Myometrial cell (primary cell): Measurements from ENCODE around the gene IL23A. TPM values are rescaled to one million over a fixed set of nuclear protein-coding genes. Genes with fewer than 3 reads are reported as not detected.

Experiments
- total RNA-seq: library from RNA; depleted of rRNA; stranded (reverse); fragments of >200 nt; gene quantifications from 2 replicates; pipeline ENCODE4 v1.2.3, GENCODE V29; 2015

Gene IL23A
- not detected in 2 replicates for total RNA-seq

GRCh38 chr12:56338308-56339157 is at the start of gene IL23A:
TSS of gene IL23A (plus strand) at chr12:56338884. CDS start at chr12:56339045, 161 bp downstream.

GRCh38 chr12:56299853-56300643 is 38.6 kb upstream of the IL23A start, which contains the start of gene CS:
TSS of gene CS (minus strand) at chr12:56300330. CDS start at chr12:56300201, 129 bp downstream.

DNA sequence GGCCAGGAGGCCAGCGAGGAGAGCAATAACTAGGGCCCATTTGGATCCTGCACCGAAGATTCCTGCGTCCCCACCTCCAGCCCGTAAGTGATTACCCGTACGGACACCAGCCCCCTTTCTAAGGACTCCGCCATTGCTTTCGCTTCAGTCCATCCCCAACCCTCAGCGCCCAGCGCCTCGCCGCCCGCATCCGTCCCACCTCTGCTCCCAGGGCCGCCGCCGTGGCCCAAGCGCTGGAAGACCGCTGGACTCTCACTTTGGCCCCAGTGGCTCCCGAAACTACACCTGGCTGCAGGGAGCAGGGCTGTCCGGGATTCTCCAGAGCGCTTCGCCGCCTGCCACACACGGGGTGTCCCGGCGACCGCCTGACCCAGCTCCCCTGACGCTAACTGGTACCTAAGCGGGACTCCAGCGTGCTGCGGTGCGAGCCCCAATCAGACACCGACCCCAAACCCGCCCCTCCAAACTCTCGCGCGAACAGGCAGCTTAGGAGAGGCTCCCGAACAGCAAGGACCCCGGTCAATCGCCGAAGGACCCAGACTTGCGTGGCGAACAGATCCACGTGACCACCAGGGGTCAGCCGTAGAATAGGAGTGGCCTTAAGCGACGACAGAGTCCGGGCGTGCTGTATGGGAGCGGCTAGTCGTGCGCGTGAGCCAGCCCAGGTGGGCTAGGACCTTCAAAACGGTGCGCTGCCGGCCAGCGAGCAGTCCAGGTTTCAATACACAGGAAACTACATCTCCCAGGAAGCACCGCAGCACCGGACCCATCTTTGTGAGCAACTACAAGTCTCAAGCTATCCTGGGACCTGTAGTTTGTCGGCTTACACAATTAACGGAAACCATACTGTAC is 22.8 kb upstream of the IL23A start, which contains the start of gene CNPY2:
TSS of gene CNPY2 (minus strand) at position 367 of the 852 bp plus-strand sequence. CDS start 771 bp downstream, outside the sequence.

GRCh38 chr12:56333679-56334489 is 4.8 kb upstream of the IL23A start, which contains the start of gene PAN2:
TSS of gene PAN2 (minus strand) at chr12:56334000. CDS start at chr12:56333094, 906 bp downstream.

DNA sequence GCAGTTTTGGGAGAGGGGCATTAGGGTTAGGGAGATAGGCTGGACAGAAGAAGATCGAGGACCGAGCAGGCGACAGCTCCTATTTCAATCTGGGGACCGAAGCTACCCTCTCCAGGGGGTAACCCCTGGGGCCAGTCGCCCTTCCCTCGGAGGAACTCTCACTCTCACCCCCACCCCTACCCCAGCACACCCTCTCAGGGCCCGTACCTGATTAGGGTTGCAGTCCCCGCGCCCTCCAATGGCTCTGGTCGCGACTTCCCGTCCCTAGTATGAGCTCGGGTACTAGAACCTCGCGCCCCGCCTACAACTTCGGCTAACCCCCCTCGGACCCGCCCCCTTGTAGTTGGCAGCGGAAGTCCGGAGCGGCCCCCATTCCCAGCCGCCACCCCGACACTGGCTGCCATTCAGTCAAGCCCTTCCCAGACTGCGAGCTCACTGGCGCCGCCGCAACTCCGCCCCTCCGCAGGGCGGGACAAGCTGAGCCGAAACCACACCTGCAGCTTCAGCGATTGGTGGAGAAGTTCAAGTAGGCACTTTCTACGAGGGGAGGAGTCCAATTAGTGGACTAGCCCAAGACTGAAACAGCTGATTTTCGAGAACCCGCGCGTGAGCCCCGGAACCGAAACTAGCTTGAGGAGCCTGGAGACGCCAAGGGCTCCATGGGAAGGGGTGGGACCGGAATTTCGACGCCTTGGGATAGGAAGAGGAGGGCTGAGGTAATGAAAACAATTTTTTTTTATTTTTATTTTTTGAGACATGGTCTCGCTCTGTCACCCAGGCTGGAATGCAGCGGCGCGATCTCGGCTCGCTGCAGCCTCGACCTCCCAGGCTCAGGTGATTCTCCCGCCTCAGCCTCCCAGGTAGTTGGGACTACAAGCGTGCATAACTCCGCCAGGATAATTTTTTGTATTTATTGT is 21.4 kb downstream of the IL23A start, which contains the start of gene STAT2:
TSS of gene STAT2 (minus strand) at position 257 of the 917 bp plus-strand sequence. CDS start 3,536 bp downstream, outside the sequence.

GRCh38 chr12:56362130-56363059 is 23.7 kb downstream of the IL23A start, which contains the start of gene APOF:
TSS of gene APOF (minus strand) at chr12:56362857. CDS start at chr12:56362745, 112 bp downstream.

Other genes starting within 250 kb of the IL23A start
- 199 and 215 TPM in 2 replicates for gene PA2G4, start 234.3 kb upstream of the IL23A start, total RNA-seq
- 2,864 and 3,592 TPM in 2 replicates for gene RPL41, start 222.3 kb upstream of the IL23A start, total RNA-seq
- gene ZC3H10, start 220.6 kb upstream of the IL23A start, total RNA-seq = 2.6 and 4.8 TPM in 2 replicates
- gene ESYT1, start 210.6 kb upstream of the IL23A start, total RNA-seq = 240 and 325 TPM in 2 replicates
- 92.5 and 126 TPM in 2 replicates for gene MYL6B, start 186.3 kb upstream of the IL23A start, total RNA-seq
- 2,877 and 3,219 TPM in 2 replicates for gene MYL6, start 180.5 kb upstream of the IL23A start, total RNA-seq
- gene SMARCC2, start 149.4 kb upstream of the IL23A start, total RNA-seq = 30.7 and 32.3 TPM in 2 replicates
- gene RNF41, start 117.0 kb upstream of the IL23A start, total RNA-seq = 102 and 109 TPM in 2 replicates
- gene NABP2, start 114.5 kb upstream of the IL23A start, total RNA-seq = 60.1 and 75.0 TPM in 2 replicates
- gene SLC39A5, start 108.8 kb upstream of the IL23A start, total RNA-seq = not detected in 2 replicates
- gene ANKRD52, start 80.5 kb upstream of the IL23A start, total RNA-seq = 9.2 and 12.4 TPM in 2 replicates
- 7.4 and 13.5 TPM in 2 replicates for gene COQ10A, start 71.9 kb upstream of the IL23A start, total RNA-seq
- gene CS, start 38.6 kb upstream of the IL23A start, total RNA-seq = 141 and 149 TPM in 2 replicates
- 110 and 166 TPM in 2 replicates for gene CNPY2, start 22.9 kb upstream of the IL23A start, total RNA-seq
- 13.3 and 13.8 TPM in 2 replicates for gene PAN2, start 4.9 kb upstream of the IL23A start, total RNA-seq
- gene STAT2, start 21.2 kb downstream of the IL23A start, total RNA-seq = 135 and 143 TPM in 2 replicates
- not detected in 2 replicates for gene APOF, start 24.0 kb downstream of the IL23A start, total RNA-seq
- 13.3 and 19.7 TPM in 2 replicates for gene TIMELESS, start 110.5 kb downstream of the IL23A start, total RNA-seq
- gene MIP, start 115.8 kb downstream of the IL23A start, total RNA-seq = not detected in 2 replicates
- 1.4 and 1.8 TPM in 2 replicates for gene SPRYD4, start 129.7 kb downstream of the IL23A start, total RNA-seq
- gene GLS2, start 149.3 kb downstream of the IL23A start, total RNA-seq = 0.71 TPM in 1 of 2 replicates, not detected in the other
- 13.6 and 16.4 TPM in 2 replicates for gene RBMS2, start 182.9 kb downstream of the IL23A start, total RNA-seq